Transverse colon (tissue), 4 donors: ENCODE results near the gene NPPA.
"Not testable (repeated sequence)": the region's sequence is repeated elsewhere in the genome, so short reads cannot be mapped to it uniquely, and the experiment has no call there.

Experiments
- POLR2AphosphoS5 ChIP-seq, 3 donors: sonication (generic); formaldehyde crosslinking; IDR thresholded peaks; one replicate each; pipeline ENCODE4 v1.6.1; 2016; ENCODE audit warnings: antibody characterized with exemption in 3 of 3
- TF ChIP-seq, protein P1 (sequence below), 5 experiments: fragments of 200-600 bp in 3 of 5; fragments of 450-650 bp in 2 of 5; sonication (generic) in 3 of 5; IDR thresholded peaks; 1 replicate in 2 of 5; 2 replicates in 3 of 5; pipeline ENCODE4 v1.5.1; 2016 to 2017; ENCODE audit warnings: antibody characterized with exemption in 5 of 5, inconsistent platforms in 3 of 5, mild to moderate bottlenecking in 2 of 5, moderate library complexity in 1 of 5

DNA sequence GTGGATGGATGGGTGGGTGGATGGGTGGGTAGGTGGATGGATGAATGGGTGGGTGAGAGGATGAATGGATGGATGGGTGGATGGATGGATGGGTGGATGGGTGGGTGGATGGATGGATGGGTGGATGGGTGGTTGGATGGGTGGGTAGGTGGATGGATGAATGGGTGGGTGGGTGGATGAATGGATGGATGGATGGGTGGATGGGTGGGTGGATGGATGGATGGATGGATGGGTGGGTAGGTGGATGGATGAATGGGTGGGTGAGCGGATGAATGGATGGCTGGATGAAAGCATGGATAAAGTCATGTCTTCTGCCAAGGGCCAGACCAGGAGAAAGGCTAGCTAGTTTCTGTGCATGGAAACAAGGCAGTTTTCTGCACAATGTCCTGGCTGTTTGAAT lies 46.9 kb upstream of the NPPA start:
- TF ChIP-seq, protein P1, sequence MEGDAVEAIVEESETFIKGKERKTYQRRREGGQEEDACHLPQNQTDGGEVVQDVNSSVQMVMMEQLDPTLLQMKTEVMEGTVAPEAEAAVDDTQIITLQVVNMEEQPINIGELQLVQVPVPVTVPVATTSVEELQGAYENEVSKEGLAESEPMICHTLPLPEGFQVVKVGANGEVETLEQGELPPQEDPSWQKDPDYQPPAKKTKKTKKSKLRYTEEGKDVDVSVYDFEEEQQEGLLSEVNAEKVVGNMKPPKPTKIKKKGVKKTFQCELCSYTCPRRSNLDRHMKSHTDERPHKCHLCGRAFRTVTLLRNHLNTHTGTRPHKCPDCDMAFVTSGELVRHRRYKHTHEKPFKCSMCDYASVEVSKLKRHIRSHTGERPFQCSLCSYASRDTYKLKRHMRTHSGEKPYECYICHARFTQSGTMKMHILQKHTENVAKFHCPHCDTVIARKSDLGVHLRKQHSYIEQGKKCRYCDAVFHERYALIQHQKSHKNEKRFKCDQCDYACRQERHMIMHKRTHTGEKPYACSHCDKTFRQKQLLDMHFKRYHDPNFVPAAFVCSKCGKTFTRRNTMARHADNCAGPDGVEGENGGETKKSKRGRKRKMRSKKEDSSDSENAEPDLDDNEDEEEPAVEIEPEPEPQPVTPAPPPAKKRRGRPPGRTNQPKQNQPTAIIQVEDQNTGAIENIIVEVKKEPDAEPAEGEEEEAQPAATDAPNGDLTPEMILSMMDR (IDR thresholded peaks at IDR 0.05): not testable (repeated sequence)
- TF ChIP-seq POLR2AphosphoS5 (IDR thresholded peaks at IDR 0.05): not testable (repeated sequence)
